Measurements from ENCODE around the gene UGCG.

DNA sequence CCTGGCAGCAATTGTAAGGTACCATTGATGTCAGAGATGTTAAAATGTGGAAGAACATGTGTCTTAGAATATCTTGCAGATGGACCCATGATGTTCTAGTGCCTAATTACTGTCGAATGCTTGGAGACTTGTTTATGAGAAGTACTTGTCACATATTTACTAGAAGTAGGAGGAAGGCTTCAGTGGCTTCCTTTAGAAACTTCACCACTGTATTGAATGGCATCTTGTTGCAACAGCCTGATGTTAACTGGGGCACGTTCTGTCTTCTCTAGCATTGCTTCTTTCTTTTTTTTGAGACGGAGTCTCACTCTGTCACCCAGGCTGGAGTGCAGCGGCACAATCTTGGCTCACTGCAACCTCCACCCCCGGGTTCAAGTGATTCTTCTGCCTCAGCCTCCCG lies 16.5 kb downstream of the UGCG start:
- no peak for TF ChIP-seq POLR2A (IDR thresholded peaks at IDR 0.05)
- TF ChIP-seq, protein P1, sequence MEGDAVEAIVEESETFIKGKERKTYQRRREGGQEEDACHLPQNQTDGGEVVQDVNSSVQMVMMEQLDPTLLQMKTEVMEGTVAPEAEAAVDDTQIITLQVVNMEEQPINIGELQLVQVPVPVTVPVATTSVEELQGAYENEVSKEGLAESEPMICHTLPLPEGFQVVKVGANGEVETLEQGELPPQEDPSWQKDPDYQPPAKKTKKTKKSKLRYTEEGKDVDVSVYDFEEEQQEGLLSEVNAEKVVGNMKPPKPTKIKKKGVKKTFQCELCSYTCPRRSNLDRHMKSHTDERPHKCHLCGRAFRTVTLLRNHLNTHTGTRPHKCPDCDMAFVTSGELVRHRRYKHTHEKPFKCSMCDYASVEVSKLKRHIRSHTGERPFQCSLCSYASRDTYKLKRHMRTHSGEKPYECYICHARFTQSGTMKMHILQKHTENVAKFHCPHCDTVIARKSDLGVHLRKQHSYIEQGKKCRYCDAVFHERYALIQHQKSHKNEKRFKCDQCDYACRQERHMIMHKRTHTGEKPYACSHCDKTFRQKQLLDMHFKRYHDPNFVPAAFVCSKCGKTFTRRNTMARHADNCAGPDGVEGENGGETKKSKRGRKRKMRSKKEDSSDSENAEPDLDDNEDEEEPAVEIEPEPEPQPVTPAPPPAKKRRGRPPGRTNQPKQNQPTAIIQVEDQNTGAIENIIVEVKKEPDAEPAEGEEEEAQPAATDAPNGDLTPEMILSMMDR (IDR thresholded peaks at IDR 0.05): no peak

Data from esophagus squamous epithelium (tissue), 4 donors.